ENCODE measurements around the gene RIT2. TPM values are rescaled to one million over a fixed set of nuclear protein-coding genes. Genes with fewer than 3 reads are reported as not detected.

Gene RIT2
- total and polyA plus RNA-seq, 2 of the 4 experiments (the other 2 are of a cell fraction) = not detected

DNA sequence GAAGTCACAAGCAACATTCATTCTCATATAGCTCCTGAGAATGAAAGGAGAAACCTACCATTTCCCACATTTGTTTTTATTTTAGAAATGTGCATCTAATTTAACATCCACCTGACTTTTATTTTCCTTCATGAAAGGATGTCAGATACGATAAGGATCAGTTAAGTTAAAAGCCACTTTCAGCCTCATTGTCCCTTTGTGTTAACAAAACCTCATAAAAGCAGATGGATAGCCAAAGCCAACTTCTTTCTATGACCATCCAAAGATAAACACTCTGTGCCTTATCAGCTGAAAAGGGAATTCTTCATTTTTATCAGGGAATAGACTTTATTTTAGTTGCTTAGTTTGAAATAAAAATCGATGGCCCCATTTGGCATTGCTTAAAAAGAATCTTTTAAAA is 25.7 kb upstream of the RIT2 start:
- Histone ChIP-seq H2BK15ac (ENCODE audit: low read depth, low read length) (no peak overlapping the region), H2BK120ac (ENCODE audit: low read depth, low read length) (no peak overlapping the region), H4K5ac (ENCODE audit: low read depth, low read length) (no peak overlapping the region), H3K4me1 (ENCODE audit: control insufficient read depth, insufficient read depth, low read length) (no peaks in the 10 kb centered on the region), H3K9ac (ENCODE audit: low read depth, low read length) (no peak overlapping the region), H2AFZ (replicated peaks; ENCODE audit: low read length, poor library complexity) (no peak overlapping the region), H3K56ac (ENCODE audit: extremely low read depth, insufficient read depth, low read length) (no peak overlapping the region), H2AK9ac (replicated peaks; ENCODE audit: low read depth, low read length, poor library complexity) (no peak overlapping the region), H2AK5ac (ENCODE audit: low read depth, low read length) (no peak overlapping the region), H3K4me3 (ENCODE audit: insufficient read depth, low read depth, low read length) (no peak overlapping the region), H3K4me2 (ENCODE audit: low read depth, low read length) (no peak overlapping the region), H3K79me1 (ENCODE audit: low read depth in 1 of 2, low read length in 2 of 2) (no peaks in the 10 kb centered on the region), H4K8ac (ENCODE audit: low read depth in 2 of 2, low read length in 2 of 2) (no peak overlapping the region), H2BK20ac (ENCODE audit: low read depth, low read length) (no peak overlapping the region), H4K91ac (ENCODE audit: insufficient read depth, low read depth, low read length) (no peak overlapping the region), H3K36me3 (ENCODE audit: control insufficient read depth, insufficient read depth, low read length) (no peaks in the 10 kb centered on the region), H3K14ac (replicated peaks; ENCODE audit: low read depth, low read length) (no peak overlapping the region), H4K20me1 (ENCODE audit: insufficient read depth, low read length) (no peaks in the 10 kb centered on the region), H3K4ac (ENCODE audit: low read depth, low read length) (no peak overlapping the region), H3K9me1 (ENCODE audit: insufficient read depth, low read length) (no peaks in the 10 kb centered on the region), H3K9me3 (ENCODE audit: control insufficient read depth, insufficient read depth, low read length) (peaks cover 8% of the 10 kb centered on the region; the same call in 1 of the 2 replicates), H3K18ac (ENCODE audit: low read depth, low read length) (no peak overlapping the region), H3K23ac (ENCODE audit: low read depth, low read length) (no peak overlapping the region), H2BK5ac (ENCODE audit: low read depth, low read length, poor library complexity, severe bottlenecking) (no peak overlapping the region), H3K27me3 (ENCODE audit: control insufficient read depth, insufficient read depth, low read length) (no peaks in the 10 kb centered on the region), H3K27ac (ENCODE audit: insufficient read depth, low read length) (no peak overlapping the region)
- ATAC-seq (ENCODE audit: low read depth) (no peak), DNase-seq (no peak)
- BruUV-seq (replicated peaks) = no TSS peak
- no peak for TF ChIP-seq FOS (IDR thresholded peaks at IDR 0.05; ENCODE audit: low read depth, low read length)
- no peak for TF ChIP-seq RAD21 (IDR thresholded peaks at IDR 0.05; ENCODE audit: low read length)
- no peak for TF ChIP-seq MXI1 (IDR thresholded peaks at IDR 0.05; ENCODE audit: borderline replicate concordance, low read depth, low read length)
- no peak for TF ChIP-seq NFE2L2 (IDR thresholded peaks at IDR 0.05; ENCODE audit: low read depth, low read length)
- TF ChIP-seq, protein P1, sequence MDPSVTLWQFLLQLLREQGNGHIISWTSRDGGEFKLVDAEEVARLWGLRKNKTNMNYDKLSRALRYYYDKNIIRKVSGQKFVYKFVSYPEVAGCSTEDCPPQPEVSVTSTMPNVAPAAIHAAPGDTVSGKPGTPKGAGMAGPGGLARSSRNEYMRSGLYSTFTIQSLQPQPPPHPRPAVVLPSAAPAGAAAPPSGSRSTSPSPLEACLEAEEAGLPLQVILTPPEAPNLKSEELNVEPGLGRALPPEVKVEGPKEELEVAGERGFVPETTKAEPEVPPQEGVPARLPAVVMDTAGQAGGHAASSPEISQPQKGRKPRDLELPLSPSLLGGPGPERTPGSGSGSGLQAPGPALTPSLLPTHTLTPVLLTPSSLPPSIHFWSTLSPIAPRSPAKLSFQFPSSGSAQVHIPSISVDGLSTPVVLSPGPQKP (IDR thresholded peaks at IDR 0.05; ENCODE audit: borderline replicate concordance, low read depth, low read length) = no peak
- TF ChIP-seq, protein P2, sequence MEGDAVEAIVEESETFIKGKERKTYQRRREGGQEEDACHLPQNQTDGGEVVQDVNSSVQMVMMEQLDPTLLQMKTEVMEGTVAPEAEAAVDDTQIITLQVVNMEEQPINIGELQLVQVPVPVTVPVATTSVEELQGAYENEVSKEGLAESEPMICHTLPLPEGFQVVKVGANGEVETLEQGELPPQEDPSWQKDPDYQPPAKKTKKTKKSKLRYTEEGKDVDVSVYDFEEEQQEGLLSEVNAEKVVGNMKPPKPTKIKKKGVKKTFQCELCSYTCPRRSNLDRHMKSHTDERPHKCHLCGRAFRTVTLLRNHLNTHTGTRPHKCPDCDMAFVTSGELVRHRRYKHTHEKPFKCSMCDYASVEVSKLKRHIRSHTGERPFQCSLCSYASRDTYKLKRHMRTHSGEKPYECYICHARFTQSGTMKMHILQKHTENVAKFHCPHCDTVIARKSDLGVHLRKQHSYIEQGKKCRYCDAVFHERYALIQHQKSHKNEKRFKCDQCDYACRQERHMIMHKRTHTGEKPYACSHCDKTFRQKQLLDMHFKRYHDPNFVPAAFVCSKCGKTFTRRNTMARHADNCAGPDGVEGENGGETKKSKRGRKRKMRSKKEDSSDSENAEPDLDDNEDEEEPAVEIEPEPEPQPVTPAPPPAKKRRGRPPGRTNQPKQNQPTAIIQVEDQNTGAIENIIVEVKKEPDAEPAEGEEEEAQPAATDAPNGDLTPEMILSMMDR (conservative IDR thresholded peaks at IDR 0.05; ENCODE audit: low read depth, low read length) = no peak
- no peak for TF ChIP-seq CHD1 (IDR thresholded peaks at IDR 0.05; ENCODE audit: low read depth, low read length)
- TF ChIP-seq, protein P3, sequence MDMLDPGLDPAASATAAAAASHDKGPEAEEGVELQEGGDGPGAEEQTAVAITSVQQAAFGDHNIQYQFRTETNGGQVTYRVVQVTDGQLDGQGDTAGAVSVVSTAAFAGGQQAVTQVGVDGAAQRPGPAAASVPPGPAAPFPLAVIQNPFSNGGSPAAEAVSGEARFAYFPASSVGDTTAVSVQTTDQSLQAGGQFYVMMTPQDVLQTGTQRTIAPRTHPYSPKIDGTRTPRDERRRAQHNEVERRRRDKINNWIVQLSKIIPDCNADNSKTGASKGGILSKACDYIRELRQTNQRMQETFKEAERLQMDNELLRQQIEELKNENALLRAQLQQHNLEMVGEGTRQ (IDR thresholded peaks at IDR 0.05; ENCODE audit: low read depth, low read length) = no peak
- no peak for TF ChIP-seq MAFK (IDR thresholded peaks at IDR 0.05; ENCODE audit: low read depth, low read length)
- ChIA-PET POLR2A (ENCODE audit: unreplicated experiment) (no interaction called here), CTCF (interaction anchor here (0.5 kb wide), 1 partner anchor 61 kb away, joined by 3 read pairs; no protein-coding TSS in a partner anchor)
- dilution Hi-C loops (cut with HindIII; ENCODE audit: low sequenced_read_pairs, unreplicated experiment) (no loop called here), in situ Hi-C loops (cut with MboI; ENCODE audit: low sequenced_read_pairs) (no loop called here), intact Hi-C loops (cut with micrococcal nuclease) (no loop called here)
- WGBS, 2 experiments (ENCODE audit: extremely low coverage in 2 of 2, insufficient read length in 1 of 2) = no CpG with 5 or more reads among the region's 2 CpGs
